Loucy (cell line): Measurements from ENCODE around the gene CLEC4D.

Experiments
- CTCF ChIP-seq: fragments of 200-600 bp; sonication (generic); conservative IDR thresholded peaks from 2 replicates; pipeline ENCODE4 v1.5.1; 2014; ENCODE audit warnings: mild to moderate bottlenecking, antibody characterized with exemption, low read length
- EZH2phosphoT487 ChIP-seq: fragments of 200-600 bp; IDR thresholded peaks from 2 replicates; pipeline ENCODE4 v1.6.1; 2018; ENCODE audit warnings: antibody characterized with exemption, mild to moderate bottlenecking, moderate library complexity, borderline replicate concordance

GRCh38 chr12:8548192-8548591 lies 34.9 kb downstream of the CLEC4D start:
- TF ChIP-seq CTCF (no peak), EZH2phosphoT487 (no peak)
